Endodermal cell (in vitro differentiated cells): Measurements from ENCODE around the gene RPGR. TPM values are rescaled to one million over a fixed set of nuclear protein-coding genes. Genes with fewer than 3 reads are reported as not detected.

Experiments used
- DNase-seq: peaks from one replicate; pipeline ENCODE4 v3.0.0-alpha.2; 2017
- H3K27ac ChIP-seq: 2 replicates; pipeline ENCODE4 v1.5.1; 2013; ENCODE audit warnings: mild to moderate bottlenecking, low read depth, low read length, moderate library complexity
- H3K27me3 ChIP-seq: 2 replicates; pipeline ENCODE4 v1.6.1; 2013; ENCODE audit warnings: mild to moderate bottlenecking, low read length, moderate library complexity; ENCODE audit not compliant: insufficient read depth, control insufficient read depth, poor library complexity, severe bottlenecking
- H3K36me3 ChIP-seq: 2 replicates; pipeline ENCODE4 v1.7.0; 2013; ENCODE audit warnings: mild to moderate bottlenecking, low read length, moderate library complexity; ENCODE audit not compliant: control insufficient read depth, insufficient read depth
- H3K4me1 ChIP-seq: one replicate; pipeline ENCODE4 v1.7.0; 2013; ENCODE audit warnings: low read length; ENCODE audit not compliant: control insufficient read depth, insufficient read depth
- H3K4me3 ChIP-seq: 2 replicates; pipeline ENCODE4 v1.5.1; 2013; ENCODE audit warnings: mild to moderate bottlenecking, low read length, moderate library complexity
- H3K9ac ChIP-seq: 2 replicates; pipeline ENCODE4 v1.6.1; 2013; ENCODE audit warnings: mild to moderate bottlenecking, low read length, moderate library complexity; ENCODE audit not compliant: poor library complexity, severe bottlenecking; ENCODE audit errors: extremely low read depth
- H3K9me3 ChIP-seq: 2 replicates; pipeline ENCODE4 v1.6.1; 2013; ENCODE audit warnings: mild to moderate bottlenecking, low read length, moderate library complexity; ENCODE audit not compliant: control insufficient read depth
- H3K27ac Mint-ChIP-seq: 2 replicates; pipeline ENCODE4 v1.8.0; 2020; ENCODE audit warnings: mixed read lengths
- H3K27me3 Mint-ChIP-seq: 2 replicates; pipeline ENCODE4 v1.8.0; 2021; ENCODE audit warnings: mild to moderate bottlenecking, mixed read lengths; ENCODE audit not compliant: insufficient read depth
- H3K36me3 Mint-ChIP-seq: 2 replicates; pipeline ENCODE4 v1.8.0; 2020; ENCODE audit warnings: low read depth, mixed read lengths
- H3K4me1 Mint-ChIP-seq: 2 replicates; pipeline ENCODE4 v1.8.0; 2020; ENCODE audit warnings: mixed read lengths
- H3K4me3 Mint-ChIP-seq: 2 replicates; pipeline ENCODE4 v1.8.0; 2020; ENCODE audit warnings: mild to moderate bottlenecking, moderate library complexity, mixed read lengths
- H3K9me3 Mint-ChIP-seq: 2 replicates; pipeline ENCODE4 v1.8.0; 2020; ENCODE audit warnings: mild to moderate bottlenecking, mixed read lengths
- WGBS, 2 experiments: methylation state at CpG; one replicate each; pipeline versions ENCODE4 v1.1.5 to v1.1.7; 2013; ENCODE audit warnings: missing lambda C conversion rate in 2 of 2, mixed read lengths in 1 of 2; ENCODE audit not compliant: insufficient coverage in 1 of 2, insufficient read length in 1 of 2; 5-methylcytosine and 5-hydroxymethylcytosine counted together
- total RNA-seq, 2 donors: library from RNA; stranded (reverse); fragmentation: NEBNext Ultra II Directional in 1 of 2; extraction: Animal tissue kit (Norgen Biotek cat#: 25700) in 1 of 2; gene quantifications; 2 replicates in 1 of 2; 3 replicates in 1 of 2; pipeline ENCODE4 v1.2.1, GENCODE V29; 2021
- TF ChIP-seq, protein P1 (sequence below): fragments of 200-600 bp; sonication (generic); conservative IDR thresholded peaks from 2 replicates; pipeline ENCODE4 v1.5.0; 2021; ENCODE audit warnings: antibody characterized with exemption, mild to moderate bottlenecking

Gene RPGR
- total RNA-seq, 2 donors from 2014 or later = 12.3 to 20.5 TPM

DNA sequence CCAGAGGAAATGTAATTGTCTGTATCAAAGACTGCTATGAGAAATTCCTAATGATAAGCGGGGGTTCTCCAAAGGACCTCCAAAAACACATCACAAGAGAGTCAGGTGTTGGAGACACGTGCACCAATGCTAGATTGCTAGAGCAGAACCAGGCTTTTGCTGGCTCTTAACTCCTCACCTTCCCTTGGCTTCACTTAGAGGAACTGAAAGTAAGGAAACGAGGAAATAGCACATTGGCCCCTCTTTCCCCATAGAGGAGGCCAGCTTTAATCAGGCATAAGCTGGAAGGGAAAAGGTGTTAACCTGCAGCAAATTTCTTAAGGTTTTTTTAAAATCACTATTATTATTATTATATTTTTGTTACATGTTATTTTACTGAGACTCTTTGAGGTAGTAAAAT is 38.6 kb upstream of the RPGR start:
- Mint-ChIP-seq H3K27me3 (peaks cover 1% of the 10 kb centered on the region), H3K9me3 (peaks cover 40% of the 10 kb centered on the region), H3K4me1 (no peaks in the 10 kb centered on the region), H3K27ac (no peak overlapping the region), H3K36me3 (no peaks in the 10 kb centered on the region), H3K4me3 (no peak overlapping the region)
- Histone ChIP-seq H3K36me3 (no peaks in the 10 kb centered on the region), H3K27ac (no peak overlapping the region), H3K27me3 (no peaks in the 10 kb centered on the region), H3K4me1 (no peaks in the 10 kb centered on the region), H3K4me3 (no peak overlapping the region), H3K9ac (no peak overlapping the region), H3K9me3 (no peaks in the 10 kb centered on the region)
- DNase-seq = no peak
- TF ChIP-seq, protein P1, sequence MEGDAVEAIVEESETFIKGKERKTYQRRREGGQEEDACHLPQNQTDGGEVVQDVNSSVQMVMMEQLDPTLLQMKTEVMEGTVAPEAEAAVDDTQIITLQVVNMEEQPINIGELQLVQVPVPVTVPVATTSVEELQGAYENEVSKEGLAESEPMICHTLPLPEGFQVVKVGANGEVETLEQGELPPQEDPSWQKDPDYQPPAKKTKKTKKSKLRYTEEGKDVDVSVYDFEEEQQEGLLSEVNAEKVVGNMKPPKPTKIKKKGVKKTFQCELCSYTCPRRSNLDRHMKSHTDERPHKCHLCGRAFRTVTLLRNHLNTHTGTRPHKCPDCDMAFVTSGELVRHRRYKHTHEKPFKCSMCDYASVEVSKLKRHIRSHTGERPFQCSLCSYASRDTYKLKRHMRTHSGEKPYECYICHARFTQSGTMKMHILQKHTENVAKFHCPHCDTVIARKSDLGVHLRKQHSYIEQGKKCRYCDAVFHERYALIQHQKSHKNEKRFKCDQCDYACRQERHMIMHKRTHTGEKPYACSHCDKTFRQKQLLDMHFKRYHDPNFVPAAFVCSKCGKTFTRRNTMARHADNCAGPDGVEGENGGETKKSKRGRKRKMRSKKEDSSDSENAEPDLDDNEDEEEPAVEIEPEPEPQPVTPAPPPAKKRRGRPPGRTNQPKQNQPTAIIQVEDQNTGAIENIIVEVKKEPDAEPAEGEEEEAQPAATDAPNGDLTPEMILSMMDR = no peak
- whole genome bisulfite sequencing, 2 experiments = 93% methylated on average over 3 of the region's 3 CpGs; no CpG with 5 or more reads in 1 of the 2 experiments

DNA sequence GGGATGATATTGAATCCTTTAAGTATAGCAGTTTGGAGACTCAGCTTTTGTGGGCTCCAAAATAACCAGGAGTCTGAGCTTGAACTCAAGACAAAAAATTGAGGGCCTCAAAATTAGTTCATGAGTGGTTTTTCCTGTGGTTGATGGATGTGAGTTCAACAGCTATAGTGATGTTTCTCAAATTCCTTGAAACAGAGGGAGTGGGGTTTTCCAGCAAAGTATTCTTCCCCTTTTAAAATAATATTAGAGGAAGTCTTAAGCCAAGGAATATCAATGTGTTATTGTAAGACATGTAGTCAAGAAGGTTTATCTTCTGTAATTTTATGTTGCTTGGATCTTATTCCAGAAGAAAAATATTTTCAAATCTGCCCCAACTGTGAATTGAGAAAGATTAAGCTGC is 35.7 kb upstream of the RPGR start:
- Mint-ChIP-seq H3K9me3 (peaks cover 35% of the 10 kb centered on the region), H3K36me3 (no peaks in the 10 kb centered on the region), H3K4me3 (no peak overlapping the region), H3K27ac (no peak overlapping the region), H3K4me1 (no peaks in the 10 kb centered on the region), H3K27me3 (peaks cover 1% of the 10 kb centered on the region)
- H3K36me3 ChIP-seq = no peaks in the 10 kb centered on the region
- H3K4me1 ChIP-seq = no peaks in the 10 kb centered on the region
- no peaks in the 10 kb centered on the region for H3K9me3 ChIP-seq
- no peak overlapping the region for H3K9ac ChIP-seq
- TF ChIP-seq, protein P1 = no peak
- H3K27ac ChIP-seq = no peak overlapping the region
- no peak overlapping the region for H3K4me3 ChIP-seq
- DNase-seq = no peak
- no peaks in the 10 kb centered on the region for H3K27me3 ChIP-seq

DNA sequence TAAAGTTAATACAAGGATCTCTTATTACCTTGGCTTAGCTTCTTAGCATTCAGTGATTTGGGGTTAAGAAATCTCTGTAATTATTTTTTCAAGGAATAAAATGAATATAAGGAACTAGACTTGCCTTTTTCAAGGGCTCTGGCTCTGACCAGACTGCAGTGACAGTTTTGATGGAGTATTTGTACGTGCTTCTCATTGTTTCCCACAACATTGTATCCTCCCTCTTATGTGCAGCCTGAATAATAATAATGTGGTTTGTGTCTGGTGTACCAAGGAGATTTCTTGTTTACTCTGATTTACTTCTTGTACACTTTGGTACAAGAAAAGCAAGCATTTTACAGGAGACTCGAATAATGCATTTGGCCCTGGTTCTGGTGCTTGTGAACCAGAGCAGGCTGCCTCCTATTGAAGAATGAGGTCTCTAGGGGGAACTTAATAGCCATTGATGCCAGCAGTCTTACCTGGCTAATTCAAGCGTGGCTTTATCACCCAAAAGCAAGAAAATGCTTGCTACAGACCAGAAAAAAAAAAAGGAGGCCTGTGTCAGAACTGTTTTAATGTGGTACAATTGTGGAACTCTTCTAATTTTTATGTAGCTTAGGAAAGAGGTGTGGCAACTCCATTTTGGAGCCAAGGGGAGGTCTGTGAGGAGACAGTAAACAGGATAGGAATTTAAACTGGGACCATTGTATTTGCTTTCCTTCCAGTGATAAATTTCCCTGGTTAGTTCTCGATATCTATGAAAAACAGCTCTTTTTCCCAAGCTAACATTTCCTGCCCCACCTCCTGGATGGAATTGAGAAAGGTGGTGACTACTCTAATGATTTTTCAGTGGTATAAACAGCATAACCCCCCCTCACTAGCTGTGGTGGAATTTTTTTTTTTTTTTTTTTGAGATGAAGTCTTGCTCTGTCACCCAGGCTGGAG is 30.7 kb upstream of the RPGR start:
- Mint-ChIP-seq H3K36me3 (no peaks in the 10 kb centered on the region), H3K27ac (no peak overlapping the region), H3K9me3 (peaks cover 37% of the 10 kb centered on the region), H3K27me3 (peaks cover 1% of the 10 kb centered on the region), H3K4me1 (no peaks in the 10 kb centered on the region), H3K4me3 (no peak overlapping the region)
- DNase-seq = no peak
- no peaks in the 10 kb centered on the region for H3K27me3 ChIP-seq
- WGBS, 2 experiments = 75 to 92% methylated on average over 1 to 3 of the region's 4 CpGs
- no peak overlapping the region for H3K9ac ChIP-seq
- TF ChIP-seq, protein P1 = no peak
- H3K4me3 ChIP-seq = no peak overlapping the region
- H3K27ac ChIP-seq = peak overlapping the region; percentile 64
- H3K9me3 ChIP-seq = no peaks in the 10 kb centered on the region
- H3K4me1 ChIP-seq = no peaks in the 10 kb centered on the region
- H3K36me3 ChIP-seq = no peaks in the 10 kb centered on the region
